HEK293 (cell line): ENCODE results near the gene DMKN.
A peak's percentile ranks its signal among the peaks of the same experiment; 100 is the strongest.

Source experiments
- CTCF ChIA-PET: fragments of 350-600 bp; formaldehyde crosslinking; extraction: SDS; loops from one replicate; lab custom pipeline; 2021; ENCODE audit warnings: antibody characterized with exemption; lab: Yijun Ruan, JAX
- POLR2A ChIA-PET: fragments of 300-600 bp; formaldehyde crosslinking; extraction: SDS; loops from one replicate; lab custom pipeline; 2020; ENCODE audit warnings: antibody characterized with exemption, inconsistent platforms; lab: Yijun Ruan, JAX
- H3K27ac ChIP-seq: fragments of 200-500 bp; sonication (Bioruptor generic); 2 replicates; pipeline ENCODE4 v1.5.1; 2014; ENCODE audit warnings: low read depth, low read length, control low read depth, inconsistent platforms; ENCODE audit errors: extremely low read depth
- H3K36me3 ChIP-seq, 2 experiments: fragments of 200-500 bp in 1 of 2; sonication (Bioruptor generic) in 1 of 2; 1 replicate in 1 of 2; 2 replicates in 1 of 2; pipeline ENCODE4 v1.5.1; 2014 to 2017; ENCODE audit warnings: inconsistent platforms in 2 of 2, low read length in 2 of 2; ENCODE audit not compliant: control insufficient read depth in 2 of 2, insufficient read depth in 1 of 2
- H3K4me1 ChIP-seq: fragments of 200-500 bp; sonication (Bioruptor generic); 2 replicates; pipeline ENCODE4 v1.5.1; 2014; ENCODE audit warnings: mild to moderate bottlenecking, low read length, inconsistent platforms; ENCODE audit not compliant: control insufficient read depth, insufficient read depth
- H3K4me3 ChIP-seq: 2 replicates; pipeline ENCODE4 v1.5.1; 2011; ENCODE audit warnings: low read depth, mild to moderate bottlenecking, control low read depth, low read length, moderate library complexity
- H3K9me3 ChIP-seq: fragments of 200-500 bp; sonication (Bioruptor generic); 2 replicates; pipeline ENCODE4 v1.5.1; 2014; ENCODE audit warnings: low read depth, low read length, inconsistent platforms; ENCODE audit not compliant: control insufficient read depth, insufficient read depth
- AEBP2 ChIP-seq: fragments of 450-650 bp; formaldehyde crosslinking; IDR thresholded peaks from 2 replicates; pipeline ENCODE4 v1.5.1; 2016; ENCODE audit warnings: missing biosample characterization, missing genetic modification characterization, borderline replicate concordance
- KLF10 ChIP-seq: fragments of 450-650 bp; IDR thresholded peaks from 2 replicates; pipeline ENCODE4 v1.5.1; 2018; ENCODE audit warnings: missing biosample characterization, mild to moderate bottlenecking, missing genetic modification characterization
- MEIS1 ChIP-seq: sonication (generic); formaldehyde crosslinking; IDR thresholded peaks from 2 replicates; pipeline ENCODE4 v1.8.1; 2022; ENCODE audit warnings: missing genetic modification reagents, mild to moderate bottlenecking, borderline replicate concordance
- SCRT2 ChIP-seq: fragments of 450-650 bp; formaldehyde crosslinking; IDR thresholded peaks from 2 replicates; pipeline ENCODE4 v1.5.1; 2016; ENCODE audit warnings: missing biosample characterization, missing genetic modification characterization
- SP7 ChIP-seq: fragments of 450-650 bp; formaldehyde crosslinking; IDR thresholded peaks from 2 replicates; pipeline ENCODE4 v1.5.1; 2016; ENCODE audit warnings: missing biosample characterization, missing genetic modification characterization
- ZNF140 ChIP-seq: fragments of 450-650 bp; formaldehyde crosslinking; IDR thresholded peaks from 2 replicates; pipeline ENCODE4 v1.5.1; 2016; ENCODE audit warnings: missing biosample characterization, missing genetic modification characterization
- ZNF157 ChIP-seq: fragments of 450-650 bp; formaldehyde crosslinking; IDR thresholded peaks from 2 replicates; pipeline ENCODE4 v1.5.1; 2016; ENCODE audit warnings: missing biosample characterization, missing genetic modification characterization
- ZNF214 ChIP-seq: fragments of 450-650 bp; formaldehyde crosslinking; IDR thresholded peaks from 2 replicates; pipeline ENCODE4 v1.5.1; 2017; ENCODE audit warnings: missing biosample characterization, mild to moderate bottlenecking, missing genetic modification characterization, borderline replicate concordance
- ZNF248 ChIP-seq: fragments of 450-650 bp; formaldehyde crosslinking; IDR thresholded peaks from 2 replicates; pipeline ENCODE4 v1.5.1; 2017; ENCODE audit warnings: missing biosample characterization, missing genetic modification characterization
- ZNF302 ChIP-seq: fragments of 450-650 bp; formaldehyde crosslinking; IDR thresholded peaks from 2 replicates; pipeline ENCODE4 v1.5.1; 2016; ENCODE audit warnings: missing biosample characterization, missing genetic modification characterization, low read depth
- ZNF324 ChIP-seq: fragments of 450-650 bp; formaldehyde crosslinking; IDR thresholded peaks from 2 replicates; pipeline ENCODE4 v1.5.1; 2016; ENCODE audit warnings: missing biosample characterization, missing genetic modification characterization
- ZNF416 ChIP-seq: fragments of 450-650 bp; formaldehyde crosslinking; IDR thresholded peaks from 2 replicates; pipeline ENCODE4 v1.5.1; 2016; ENCODE audit warnings: missing biosample characterization, missing genetic modification characterization
- ZNF426 ChIP-seq: fragments of 450-650 bp; formaldehyde crosslinking; IDR thresholded peaks from 2 replicates; pipeline ENCODE4 v1.5.1; 2017; ENCODE audit warnings: missing biosample characterization, missing genetic modification characterization, mild to moderate bottlenecking, inconsistent platforms, moderate library complexity
- ZNF433 ChIP-seq: fragments of 450-650 bp; formaldehyde crosslinking; IDR thresholded peaks from 2 replicates; pipeline ENCODE4 v1.5.1; 2016; ENCODE audit warnings: missing biosample characterization, missing genetic modification characterization, low read depth
- ZNF501 ChIP-seq: fragments of 450-650 bp; formaldehyde crosslinking; IDR thresholded peaks from 2 replicates; pipeline ENCODE4 v1.5.1; 2016; ENCODE audit warnings: missing biosample characterization, missing genetic modification characterization
- ZNF513 ChIP-seq: fragments of 450-650 bp; IDR thresholded peaks from 2 replicates; pipeline ENCODE4 v1.5.1; 2018; ENCODE audit warnings: missing biosample characterization, missing genetic modification characterization
- ZNF571 ChIP-seq: fragments of 450-650 bp; formaldehyde crosslinking; IDR thresholded peaks from 2 replicates; pipeline ENCODE4 v1.5.0; 2017; ENCODE audit warnings: missing biosample characterization, missing genetic modification characterization
- ZNF664 ChIP-seq: fragments of 450-650 bp; formaldehyde crosslinking; IDR thresholded peaks from 2 replicates; pipeline ENCODE4 v1.5.1; 2016; ENCODE audit warnings: missing biosample characterization, missing genetic modification characterization
- ZNF692 ChIP-seq: fragments of 450-650 bp; formaldehyde crosslinking; IDR thresholded peaks from 2 replicates; pipeline ENCODE4 v1.5.1; 2016; ENCODE audit warnings: missing biosample characterization, missing genetic modification characterization
- ZSCAN16 ChIP-seq: fragments of 450-650 bp; formaldehyde crosslinking; IDR thresholded peaks from 2 replicates; pipeline ENCODE4 v1.5.1; 2016; ENCODE audit warnings: missing biosample characterization, missing genetic modification characterization
- ZSCAN5A ChIP-seq: fragments of 450-650 bp; formaldehyde crosslinking; IDR thresholded peaks from 2 replicates; pipeline ENCODE4 v1.5.1; 2016; ENCODE audit warnings: missing biosample characterization, missing genetic modification characterization
- TF ChIP-seq, protein P1 (sequence below): fragments of 450-650 bp; formaldehyde crosslinking; IDR thresholded peaks from 2 replicates; pipeline ENCODE4 v1.5.1; 2016; ENCODE audit warnings: missing biosample characterization, missing genetic modification characterization
- TF ChIP-seq, protein P2 (sequence below): IDR thresholded peaks from 2 replicates; pipeline ENCODE4 v1.6.1; 2011; ENCODE audit warnings: mild to moderate bottlenecking, low read depth, low read length, borderline replicate concordance
- TF ChIP-seq, protein P3 (sequence below): fragments of 450-650 bp; formaldehyde crosslinking; IDR thresholded peaks from 2 replicates; pipeline ENCODE4 v1.5.1; 2016; ENCODE audit warnings: missing biosample characterization, missing genetic modification characterization

DMKN gene

GRCh38 chr19:35545001-35545854, 31.8 kb upstream of the DMKN start, which contains the start of gene TMEM147:
Gene TMEM147 (plus strand): TSS chr19:35545626. CDS start chr19:35545740, 114 bp downstream.
- ChIA-PET CTCF (interaction anchor here (0.6 to 2.5 kb wide), 6 partner anchors 11 to 193 kb away, joined by 3 to 17 read pairs (median 5); no protein-coding TSS in a partner anchor), POLR2A (interaction anchor here (1.0 to 2.6 kb wide), 6 partner anchors 10 to 595 kb away, joined by 3 to 14 read pairs (median 4); partner anchors contain the start of genes CAPNS1 and COX6B1)
- peaks cover 16% of the 10 kb centered on the region for H3K4me1 ChIP-seq
- H3K9me3 ChIP-seq: no peaks in the 10 kb centered on the region
- peaks cover 50 to 62% of the 10 kb centered on the region in 2 experiments for H3K36me3 ChIP-seq
- H3K27ac ChIP-seq: peak within 1 kb of the TSS; percentile 94
- peak within 1 kb of the TSS; percentile 62 for H3K4me3 ChIP-seq
- peak; percentile 34; the same call in 1 of the 2 replicates for TF ChIP-seq SCRT2 (tag by site-specific recombination)
- TF ChIP-seq, protein P1, sequence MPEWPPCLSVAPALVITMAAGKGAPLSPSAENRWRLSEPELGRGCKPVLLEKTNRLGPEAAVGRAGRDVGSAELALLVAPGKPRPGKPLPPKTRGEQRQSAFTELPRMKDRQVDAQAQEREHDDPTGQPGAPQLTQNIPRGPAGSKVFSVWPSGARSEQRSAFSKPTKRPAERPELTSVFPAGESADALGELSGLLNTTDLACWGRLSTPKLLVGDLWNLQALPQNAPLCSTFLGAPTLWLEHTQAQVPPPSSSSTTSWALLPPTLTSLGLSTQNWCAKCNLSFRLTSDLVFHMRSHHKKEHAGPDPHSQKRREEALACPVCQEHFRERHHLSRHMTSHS (tag by site-specific recombination): 0 out of 2 replicates have a peak, but pooled peaks have one; percentile 4
- peak; percentile 83 for TF ChIP-seq SP7 (tag by site-specific recombination)
- no peak for TF ChIP-seq ZNF416 (tag by site-specific recombination)
- no peak for TF ChIP-seq MEIS1 (CRISPR knock-in tag)
- no peak for TF ChIP-seq ZNF513 (tag by site-specific recombination)
- TF ChIP-seq, protein P2, sequence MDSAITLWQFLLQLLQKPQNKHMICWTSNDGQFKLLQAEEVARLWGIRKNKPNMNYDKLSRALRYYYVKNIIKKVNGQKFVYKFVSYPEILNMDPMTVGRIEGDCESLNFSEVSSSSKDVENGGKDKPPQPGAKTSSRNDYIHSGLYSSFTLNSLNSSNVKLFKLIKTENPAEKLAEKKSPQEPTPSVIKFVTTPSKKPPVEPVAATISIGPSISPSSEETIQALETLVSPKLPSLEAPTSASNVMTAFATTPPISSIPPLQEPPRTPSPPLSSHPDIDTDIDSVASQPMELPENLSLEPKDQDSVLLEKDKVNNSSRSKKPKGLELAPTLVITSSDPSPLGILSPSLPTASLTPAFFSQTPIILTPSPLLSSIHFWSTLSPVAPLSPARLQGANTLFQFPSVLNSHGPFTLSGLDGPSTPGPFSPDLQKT: no peak; the same call in 1 of the 2 replicates
- peak; percentile 85; the same call in 1 of the 2 replicates for TF ChIP-seq ZNF501 (tag by site-specific recombination)
- no peak for TF ChIP-seq ZNF302 (tag by site-specific recombination)
- no peak for TF ChIP-seq ZNF571 (tag by site-specific recombination)
- TF ChIP-seq, protein P3, sequence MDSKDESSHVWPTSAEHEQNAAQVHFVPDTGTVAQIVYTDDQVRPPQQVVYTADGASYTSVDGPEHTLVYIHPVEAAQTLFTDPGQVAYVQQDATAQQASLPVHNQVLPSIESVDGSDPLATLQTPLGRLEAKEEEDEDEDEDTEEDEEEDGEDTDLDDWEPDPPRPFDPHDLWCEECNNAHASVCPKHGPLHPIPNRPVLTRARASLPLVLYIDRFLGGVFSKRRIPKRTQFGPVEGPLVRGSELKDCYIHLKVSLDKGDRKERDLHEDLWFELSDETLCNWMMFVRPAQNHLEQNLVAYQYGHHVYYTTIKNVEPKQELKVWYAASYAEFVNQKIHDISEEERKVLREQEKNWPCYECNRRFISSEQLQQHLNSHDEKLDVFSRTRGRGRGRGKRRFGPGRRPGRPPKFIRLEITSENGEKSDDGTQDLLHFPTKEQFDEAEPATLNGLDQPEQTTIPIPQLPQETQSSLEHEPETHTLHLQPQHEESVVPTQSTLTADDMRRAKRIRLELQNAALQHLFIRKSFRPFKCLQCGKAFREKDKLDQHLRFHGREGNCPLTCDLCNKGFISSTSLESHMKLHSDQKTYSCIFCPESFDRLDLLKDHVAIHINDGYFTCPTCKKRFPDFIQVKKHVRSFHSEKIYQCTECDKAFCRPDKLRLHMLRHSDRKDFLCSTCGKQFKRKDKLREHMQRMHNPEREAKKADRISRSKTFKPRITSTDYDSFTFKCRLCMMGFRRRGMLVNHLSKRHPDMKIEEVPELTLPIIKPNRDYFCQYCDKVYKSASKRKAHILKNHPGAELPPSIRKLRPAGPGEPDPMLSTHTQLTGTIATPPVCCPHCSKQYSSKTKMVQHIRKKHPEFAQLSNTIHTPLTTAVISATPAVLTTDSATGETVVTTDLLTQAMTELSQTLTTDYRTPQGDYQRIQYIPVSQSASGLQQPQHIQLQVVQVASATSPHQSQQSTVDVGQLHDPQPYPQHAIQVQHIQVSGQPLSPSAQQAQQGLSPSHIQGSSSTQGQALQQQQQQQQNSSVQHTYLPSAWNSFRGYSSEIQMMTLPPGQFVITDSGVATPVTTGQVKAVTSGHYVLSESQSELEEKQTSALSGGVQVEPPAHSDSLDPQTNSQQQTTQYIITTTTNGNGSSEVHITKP (tag by site-specific recombination): no peak
- TF ChIP-seq ZSCAN5A (tag by site-specific recombination): peak; percentile 100
- 0 out of 2 replicates have a peak, but pooled peaks have one; percentile 80 for TF ChIP-seq ZNF324 (tag by site-specific recombination)
- TF ChIP-seq ZNF692 (tag by site-specific recombination): peak; percentile 100
- no peak; the same call in 1 of the 2 replicates for TF ChIP-seq KLF10 (tag by site-specific recombination)
- TF ChIP-seq ZNF433 (tag by site-specific recombination): no peak
- TF ChIP-seq ZNF426 (tag by site-specific recombination): no peak
- 0 out of 2 replicates have a peak, but pooled peaks have one; percentile 29 for TF ChIP-seq ZNF157 (tag by site-specific recombination)
- TF ChIP-seq AEBP2 (tag by site-specific recombination): no peak; the same call in 1 of the 2 replicates
- no peak for TF ChIP-seq ZNF214 (tag by site-specific recombination)
- peak; percentile 28; the same call in 1 of the 2 replicates for TF ChIP-seq ZSCAN16 (tag by site-specific recombination)
- no peak for TF ChIP-seq ZNF248 (tag by site-specific recombination)
- no peak for TF ChIP-seq ZNF140 (tag by site-specific recombination)
- no peak for TF ChIP-seq ZNF664 (tag by site-specific recombination)
